HG03103 (cell line): ENCODE data around the gene TXNDC8.

Source experiments
- ATAC-seq: cut with Tn5 transposase; IDR thresholded peaks from one replicate; pipeline ENCODE4 v1.9.1; 2021; ENCODE audit warnings: low read depth; ENCODE audit not compliant: unreplicated experiment

Gene TXNDC8

DNA sequence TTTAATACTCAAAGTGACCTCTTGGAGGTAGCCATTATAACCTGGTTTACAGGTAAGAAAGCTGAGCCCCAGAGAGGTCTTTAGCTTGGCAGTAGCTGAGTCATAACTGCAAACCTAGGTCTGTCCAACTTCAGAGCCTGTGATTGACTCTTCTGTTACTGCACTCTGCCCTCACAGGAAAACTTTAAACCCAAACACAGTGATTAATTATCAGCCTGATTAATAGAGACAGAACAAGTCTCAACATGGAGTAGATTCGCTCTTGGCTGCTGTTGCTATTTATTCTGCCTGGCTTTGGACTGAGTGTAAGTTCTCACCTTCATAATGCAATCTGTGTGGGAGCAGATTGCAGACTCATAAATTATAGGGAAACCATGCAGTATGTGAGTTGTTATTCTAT is 53.9 kb downstream of the TXNDC8 start:
- ATAC-seq, result no peak

DNA sequence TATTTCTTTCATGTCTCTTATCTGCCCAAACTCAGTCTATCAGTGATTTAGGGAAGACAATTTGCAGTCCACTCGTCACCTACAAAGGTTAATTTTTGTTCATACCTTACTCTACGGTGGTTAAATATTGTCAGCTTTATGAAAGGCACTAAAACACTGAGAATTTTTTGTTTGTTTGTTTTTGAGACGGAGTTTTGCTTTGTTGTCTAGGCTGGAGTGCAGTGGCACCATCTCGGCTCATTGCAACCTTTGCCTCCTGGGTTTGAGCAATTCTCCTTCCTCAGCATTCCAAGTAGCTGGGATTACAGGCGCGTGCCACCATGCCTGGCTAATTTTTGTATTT is 55.0 kb downstream of the TXNDC8 start:
- no peak for ATAC-seq

DNA sequence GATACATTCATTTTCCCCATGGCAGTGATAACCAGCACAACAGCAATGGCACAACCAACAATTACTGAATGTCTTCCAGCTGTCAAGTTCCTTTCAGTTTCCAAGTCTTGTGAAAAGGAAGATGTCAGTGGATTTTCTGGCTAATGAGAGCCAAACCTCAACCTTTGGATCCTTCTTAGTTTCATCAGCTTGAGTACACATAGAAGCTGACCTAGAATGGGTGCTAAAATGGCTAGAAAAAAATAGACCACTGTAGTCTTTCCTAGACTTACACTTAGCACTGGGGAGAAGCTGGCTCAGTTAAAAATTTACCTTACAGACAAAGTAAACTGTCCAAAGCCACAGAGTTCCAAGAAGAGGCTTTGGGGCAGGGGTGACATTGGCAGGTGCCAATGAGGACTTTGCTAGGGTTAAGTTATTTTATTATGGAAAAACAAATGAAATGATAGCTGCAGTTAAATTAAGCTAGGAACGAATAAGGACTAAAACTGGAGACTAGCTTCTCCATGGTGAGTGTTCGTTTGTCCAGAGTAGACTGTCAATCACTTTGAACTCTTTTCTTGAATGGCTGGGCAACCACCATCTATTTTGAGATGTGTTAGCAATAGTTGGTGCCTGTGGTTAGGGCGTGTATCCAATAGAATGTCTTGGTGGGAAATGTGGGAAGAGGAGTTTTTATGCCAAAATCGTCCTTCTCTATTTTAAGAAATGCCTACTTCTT is 55.5 kb downstream of the TXNDC8 start:
- no peak for ATAC-seq

DNA sequence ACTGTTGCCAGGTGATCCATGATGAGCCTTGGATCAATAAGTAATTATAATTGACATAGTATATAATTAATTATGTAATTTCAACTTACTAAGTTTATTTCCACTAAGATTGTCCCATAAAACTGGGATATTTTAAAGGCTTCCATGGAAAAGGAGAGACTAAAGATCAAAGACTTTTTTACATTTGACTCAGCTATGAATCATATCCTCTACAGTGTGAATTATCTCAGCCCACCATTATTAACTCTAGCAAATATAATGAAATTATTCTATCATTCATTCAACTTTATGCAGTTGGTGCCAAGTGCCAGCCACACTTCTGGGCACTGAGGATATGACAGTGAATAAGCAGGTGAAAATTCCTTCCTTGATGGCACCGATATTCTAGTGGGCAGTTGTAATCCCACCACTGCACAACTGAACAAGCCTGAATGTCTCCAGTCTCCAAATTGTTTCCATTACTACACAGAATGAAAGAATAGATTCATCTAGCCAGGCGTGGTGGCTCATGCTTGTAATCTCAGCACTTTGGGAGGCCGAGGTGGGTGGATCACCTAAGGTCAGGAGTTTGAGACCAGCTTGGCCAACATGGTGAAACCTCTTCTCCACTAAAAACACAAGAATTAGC is 59.5 kb downstream of the TXNDC8 start:
- ATAC-seq, result no peak

DNA sequence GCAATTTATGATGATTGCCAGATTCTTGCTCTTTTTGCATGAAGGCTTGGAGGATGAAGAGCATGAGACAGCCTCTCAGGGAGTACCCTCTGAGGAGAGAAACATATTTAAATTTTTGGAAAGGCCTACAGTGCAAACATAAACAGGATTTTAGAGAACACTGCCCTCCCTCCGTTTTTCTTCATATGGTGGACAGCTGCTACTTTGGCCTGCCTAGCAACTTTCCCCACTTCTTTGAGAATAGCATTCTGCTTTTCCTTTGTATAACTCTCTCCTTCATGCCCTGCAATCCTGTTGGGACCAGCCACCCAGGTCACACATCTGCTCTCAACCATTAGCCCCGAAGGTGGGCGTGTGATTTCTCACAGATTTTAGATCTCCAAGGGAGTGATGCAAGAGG is 60.9 kb downstream of the TXNDC8 start:
- no peak for ATAC-seq

DNA sequence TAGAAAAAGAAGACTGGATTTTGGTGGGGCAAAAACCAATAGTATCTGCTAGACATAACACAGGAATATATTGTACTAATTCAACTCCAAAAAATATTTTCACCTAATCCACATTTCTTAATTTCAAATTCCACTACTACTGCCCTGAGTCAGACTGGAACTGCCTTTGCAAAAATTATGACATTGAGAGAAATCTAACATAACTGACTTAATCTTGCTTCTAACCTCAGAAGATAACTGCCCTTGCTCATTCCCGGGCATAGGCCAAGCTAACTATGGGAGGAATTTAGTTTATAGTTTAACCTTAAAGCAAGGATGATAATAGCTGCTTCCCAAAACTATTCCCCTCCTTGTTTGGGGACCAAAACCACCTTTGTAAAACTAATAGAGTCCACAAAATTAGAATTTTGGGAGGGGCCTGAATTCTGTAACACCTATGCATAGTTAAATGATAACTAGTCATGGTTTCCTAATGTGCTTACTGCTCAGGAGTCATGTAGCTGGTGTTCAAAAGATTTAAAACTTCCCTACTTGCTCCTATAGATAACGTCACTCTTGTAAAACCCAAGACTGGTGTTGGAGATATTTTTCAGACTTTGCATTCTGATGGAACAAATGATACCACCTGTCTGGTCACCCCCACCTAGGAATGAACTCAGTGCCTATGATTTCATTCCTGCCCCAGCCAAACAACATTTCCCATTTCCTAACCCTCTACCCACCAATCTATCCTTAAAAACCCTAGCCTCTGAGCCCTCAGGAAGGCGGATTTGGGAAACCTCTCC is 67.3 kb downstream of the TXNDC8 start:
- ATAC-seq, result no peak

DNA sequence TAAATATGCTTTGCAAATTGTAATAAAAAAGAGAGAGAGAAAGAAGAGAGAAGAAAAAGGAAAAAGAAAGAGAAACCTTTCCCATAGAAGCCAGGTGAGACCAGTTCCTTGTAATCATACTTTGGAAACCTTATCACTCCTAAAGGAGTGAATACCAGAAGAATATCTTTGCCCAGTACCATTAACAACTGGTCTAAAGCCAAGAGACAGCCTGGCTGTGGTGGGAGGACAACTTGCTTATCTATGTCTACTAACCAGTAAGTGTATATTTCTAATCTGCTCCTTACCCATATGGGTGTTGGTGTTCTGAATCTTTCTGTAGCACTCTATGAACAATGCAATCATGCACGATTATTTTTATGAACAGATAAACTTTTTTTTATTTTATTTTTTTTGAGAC is 70.9 kb downstream of the TXNDC8 start:
- ATAC-seq, result no peak

DNA sequence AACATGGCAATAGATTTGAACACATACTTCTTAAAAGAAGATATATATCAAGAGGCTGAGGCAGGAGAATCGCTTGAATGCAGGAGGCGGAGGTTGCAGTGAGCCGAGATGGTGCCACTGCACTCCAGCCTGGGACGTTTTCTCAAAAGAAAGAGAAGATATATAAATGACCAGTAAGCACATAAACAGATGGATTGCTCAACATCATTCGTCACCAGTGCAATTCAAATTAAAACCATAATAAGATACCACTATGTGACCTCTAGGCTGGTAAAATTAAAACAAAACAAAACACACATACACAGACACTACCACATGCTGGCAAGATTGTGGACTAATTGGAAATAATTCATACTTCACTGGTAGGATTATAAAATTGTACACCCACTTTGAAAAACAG is 76.0 kb downstream of the TXNDC8 start:
- no peak for ATAC-seq

DNA sequence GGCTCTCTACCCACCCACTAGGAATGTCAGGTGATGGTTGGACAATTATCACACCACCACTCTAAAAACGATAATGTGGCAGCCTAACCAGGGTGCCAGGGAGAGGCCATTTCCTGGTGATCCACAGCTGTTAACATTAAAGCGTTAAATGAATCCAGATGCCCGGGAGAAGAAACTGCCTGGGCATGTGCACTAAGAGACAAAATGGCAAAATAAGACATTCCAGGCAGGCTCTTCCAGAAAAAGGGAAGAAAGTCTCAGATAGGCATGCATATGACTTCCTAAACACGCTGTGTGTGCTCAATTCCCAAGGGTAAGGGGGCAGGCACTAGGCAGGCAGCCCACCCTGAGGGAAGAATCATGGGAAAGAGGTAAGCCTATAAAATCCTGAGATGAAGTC is 76.8 kb downstream of the TXNDC8 start:
- ATAC-seq, result no peak

DNA sequence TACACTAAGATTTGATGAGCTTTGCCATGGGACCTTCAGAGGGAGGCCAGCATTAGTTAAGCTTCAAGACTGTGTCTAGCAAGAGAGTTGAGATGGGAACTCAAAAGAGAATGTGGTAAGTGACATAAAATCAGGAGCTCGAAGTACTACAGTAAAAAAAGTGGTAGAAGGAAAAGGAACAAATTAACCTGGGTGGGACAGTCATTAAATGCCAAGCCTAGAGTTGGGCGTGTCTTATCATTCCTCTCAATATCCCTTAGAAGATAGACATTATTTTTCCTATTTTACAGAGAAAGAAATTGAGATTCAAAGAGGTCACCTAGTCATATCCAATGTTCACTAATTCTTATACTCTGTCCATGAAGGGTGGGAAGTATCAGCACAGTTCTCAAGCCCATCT is 78.1 kb downstream of the TXNDC8 start:
- ATAC-seq, result no peak

DNA sequence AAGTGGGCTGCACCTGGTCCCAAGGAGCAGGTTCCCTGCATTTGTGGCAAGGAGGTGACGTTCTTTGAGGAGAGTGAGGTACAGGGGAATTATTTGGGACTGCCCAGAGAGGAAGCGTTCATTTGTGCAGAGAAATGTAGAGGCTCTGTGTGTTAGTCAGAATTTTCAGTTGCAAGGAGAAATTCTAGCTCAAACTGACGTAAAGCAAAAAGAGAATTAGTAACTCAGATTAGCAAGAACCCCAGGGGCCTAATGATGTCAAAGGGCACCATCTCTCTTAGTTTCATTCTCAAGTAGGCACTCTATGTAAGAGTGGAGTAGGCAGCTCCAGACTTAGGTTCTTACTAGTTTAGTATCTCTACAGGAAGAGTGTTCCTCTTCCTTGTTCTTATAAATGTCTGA is 79.0 kb downstream of the TXNDC8 start:
- no peak for ATAC-seq

DNA sequence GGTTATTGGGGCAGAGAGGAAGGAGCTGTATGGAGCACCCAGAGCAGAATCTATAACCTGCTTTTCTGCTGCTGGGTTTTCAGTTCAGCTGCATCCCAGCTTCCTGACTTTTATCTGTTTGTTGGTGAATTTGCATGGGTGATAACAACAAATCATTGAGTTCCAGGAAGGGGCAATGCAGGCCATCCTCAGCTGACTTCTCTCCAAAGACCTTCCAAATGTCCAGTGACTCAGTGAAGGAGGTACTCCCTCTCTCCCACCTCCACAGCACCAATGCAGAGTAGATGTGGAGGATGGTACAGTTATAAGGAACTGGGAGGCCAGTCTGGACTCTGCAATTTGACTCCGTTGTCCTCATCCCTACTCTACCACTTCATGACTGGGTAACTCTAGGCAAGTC is 79.7 kb downstream of the TXNDC8 start:
- ATAC-seq, result no peak

DNA sequence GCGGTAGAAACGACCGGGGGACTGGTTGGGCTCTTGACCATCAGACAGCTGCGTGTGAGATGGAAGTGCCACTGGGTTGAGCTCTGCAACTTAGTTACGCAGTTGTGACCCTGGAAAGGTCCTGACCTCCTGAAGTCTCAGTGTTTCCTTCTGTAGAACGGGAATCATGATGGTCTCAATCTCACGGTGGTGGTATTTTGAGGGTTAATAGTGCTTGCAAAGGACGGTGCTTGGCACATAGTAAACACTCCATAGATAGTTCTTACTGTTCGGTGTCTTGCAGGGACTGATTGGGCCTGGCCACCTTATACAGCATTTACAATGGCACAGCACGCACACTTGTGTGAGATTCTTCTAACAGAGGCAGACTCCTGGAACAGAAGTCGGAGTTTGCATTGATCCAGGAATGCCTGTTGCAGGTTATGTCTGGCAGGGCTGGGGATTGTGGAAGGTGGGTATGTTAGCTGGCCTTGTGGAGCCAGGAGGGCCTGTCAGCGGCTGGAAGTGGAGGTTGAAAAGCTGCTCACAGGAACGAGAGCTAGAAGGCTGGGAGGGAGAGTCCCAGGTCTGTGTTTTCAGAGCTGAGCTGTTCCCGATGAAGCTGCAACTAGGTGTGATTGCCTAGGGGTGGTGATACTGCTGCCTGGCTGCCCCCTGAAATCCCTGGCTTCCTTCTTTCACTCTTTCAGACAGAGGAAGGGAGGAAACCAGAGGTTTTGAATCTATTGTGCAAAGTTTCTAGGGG is 80.4 kb downstream of the TXNDC8 start:
- no peak for ATAC-seq

DNA sequence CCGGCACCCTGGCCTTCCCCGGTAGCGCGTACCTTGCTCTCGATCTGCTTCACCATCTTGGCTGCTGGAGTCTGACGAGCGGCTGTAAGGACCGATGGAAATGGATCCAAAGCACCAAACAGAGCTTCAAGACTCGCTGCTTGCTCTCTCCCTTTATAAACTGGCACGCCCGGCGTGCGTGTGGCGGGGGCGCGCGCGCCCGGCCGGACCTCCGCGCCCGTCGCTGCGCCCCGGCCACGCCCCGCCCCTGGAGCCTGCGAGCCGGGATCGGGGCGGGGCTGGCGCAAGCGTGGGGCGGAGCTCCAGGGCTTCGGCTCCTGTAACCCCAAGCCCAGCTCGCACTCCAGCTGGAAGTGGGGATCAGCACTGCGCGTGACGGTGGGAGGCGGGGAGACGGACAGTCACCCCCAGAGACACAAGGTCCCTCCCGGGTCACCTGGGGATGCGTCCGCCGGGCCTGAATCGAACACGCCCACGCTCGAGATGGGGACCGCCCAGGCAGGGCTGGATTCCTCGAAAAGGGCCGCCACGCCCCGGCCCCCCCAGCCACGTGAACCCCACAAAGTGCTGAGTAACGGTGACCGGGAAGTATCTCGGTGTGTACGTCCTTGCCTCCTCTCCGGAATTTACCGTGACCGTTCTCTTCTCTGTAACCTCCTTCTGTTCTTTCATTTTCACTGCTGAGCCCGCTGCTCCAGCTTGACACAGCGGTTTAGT is 81.1 kb downstream of the TXNDC8 start, which contains the start of gene TXN:
TXN (minus strand) TSS at position 128 of the 717 bp plus-strand sequence; CDS start at position 56, 72 bp downstream.
- ATAC-seq, result peak; percentile 57

DNA sequence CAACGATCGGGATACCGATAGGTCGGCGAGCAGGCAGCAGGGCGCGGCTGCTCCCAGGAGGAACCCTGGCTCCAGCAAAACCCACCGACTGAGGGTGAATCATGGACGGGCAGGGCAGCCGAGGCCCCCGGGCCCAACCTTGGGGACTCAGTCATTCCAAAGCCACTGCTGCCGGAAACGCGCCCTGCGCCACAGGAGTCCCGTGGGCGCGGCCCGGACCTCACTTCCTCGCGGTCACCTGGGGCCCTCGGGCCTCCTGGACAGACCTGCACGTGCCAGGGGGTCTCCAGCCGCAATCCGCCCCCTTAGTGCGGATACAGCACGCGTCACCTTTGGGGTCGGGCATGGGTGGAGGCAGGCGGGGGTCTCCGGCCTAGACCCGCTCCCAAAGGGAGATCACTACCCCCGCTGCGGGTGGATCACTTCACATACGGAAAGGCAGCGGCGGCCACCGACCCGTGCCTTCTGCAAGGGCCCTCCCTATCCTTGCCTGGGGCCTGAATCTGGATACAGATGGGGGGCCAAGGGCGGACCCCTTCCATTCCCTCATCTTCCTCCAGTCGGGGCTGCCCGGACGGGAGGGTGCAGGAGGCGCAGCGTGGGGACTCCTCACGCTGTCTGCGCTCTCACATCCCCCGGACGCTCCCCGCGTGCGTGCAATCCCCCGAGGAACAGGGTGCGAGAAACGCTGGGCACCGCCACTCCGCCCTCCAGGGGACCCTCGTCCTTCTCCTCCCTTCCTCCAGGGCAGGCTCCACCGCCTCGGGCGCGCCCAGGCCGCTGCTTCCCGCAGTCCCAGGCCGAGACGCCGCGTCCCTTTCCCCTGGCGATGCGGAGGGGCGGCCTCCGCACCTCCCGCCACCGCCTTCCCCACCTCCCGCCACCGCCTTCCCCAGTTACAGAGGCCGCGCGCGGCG is 81.9 kb downstream of the TXNDC8 start:
- peak; percentile 16 for ATAC-seq

DNA sequence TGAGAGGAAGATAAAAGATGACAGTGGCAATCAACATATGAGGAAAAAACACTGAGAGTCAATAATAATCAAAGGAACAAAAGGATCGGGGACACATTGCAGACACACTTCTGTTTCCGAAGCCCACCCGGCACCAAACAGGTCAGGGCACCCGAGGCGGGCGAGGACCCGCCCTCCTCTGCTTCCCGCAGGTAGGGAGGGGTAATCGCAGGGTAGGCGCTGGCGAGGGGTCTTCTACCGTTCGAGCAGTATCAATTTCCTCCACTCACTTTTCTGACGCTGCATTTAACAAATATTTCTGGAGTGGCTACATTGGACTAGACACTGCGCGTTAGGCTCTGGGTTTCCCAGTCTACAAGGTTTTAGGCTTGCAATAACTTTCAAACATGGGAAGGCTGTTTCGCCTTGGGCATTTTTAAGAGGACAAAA is 82.6 kb downstream of the TXNDC8 start:
- no peak for ATAC-seq

DNA sequence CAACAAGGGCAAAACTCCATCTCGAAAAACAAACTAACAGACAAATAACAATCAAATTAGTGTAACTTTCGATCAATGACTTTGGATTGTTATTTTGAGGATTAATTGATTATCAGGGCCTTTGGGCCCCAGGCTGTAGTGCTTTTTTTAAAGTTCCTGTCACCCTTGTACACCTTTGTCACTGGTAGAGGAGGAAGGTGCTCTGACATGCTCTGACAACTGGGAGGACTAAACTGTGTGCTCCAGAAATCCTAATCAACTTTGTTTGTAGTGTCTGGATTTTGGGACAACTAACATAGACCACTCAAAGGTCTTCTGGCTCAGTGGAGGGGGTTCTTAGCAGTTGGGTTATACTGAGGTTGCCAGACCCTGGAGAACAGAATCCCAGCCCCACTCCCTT is 83.2 kb downstream of the TXNDC8 start:
- no peak for ATAC-seq
